ENCODE data around the gene PLA2G4B. TPM values are rescaled to one million over a fixed set of nuclear protein-coding genes. Genes with fewer than 3 reads are reported as not detected.

PLA2G4B gene
- total and polyA plus RNA-seq, 9 of the 15 experiments (the other 6 are each of a cell fraction or from before 2014, with no cell fraction given): 0.07 to 6.1 (median 2.8) TPM

DNA sequence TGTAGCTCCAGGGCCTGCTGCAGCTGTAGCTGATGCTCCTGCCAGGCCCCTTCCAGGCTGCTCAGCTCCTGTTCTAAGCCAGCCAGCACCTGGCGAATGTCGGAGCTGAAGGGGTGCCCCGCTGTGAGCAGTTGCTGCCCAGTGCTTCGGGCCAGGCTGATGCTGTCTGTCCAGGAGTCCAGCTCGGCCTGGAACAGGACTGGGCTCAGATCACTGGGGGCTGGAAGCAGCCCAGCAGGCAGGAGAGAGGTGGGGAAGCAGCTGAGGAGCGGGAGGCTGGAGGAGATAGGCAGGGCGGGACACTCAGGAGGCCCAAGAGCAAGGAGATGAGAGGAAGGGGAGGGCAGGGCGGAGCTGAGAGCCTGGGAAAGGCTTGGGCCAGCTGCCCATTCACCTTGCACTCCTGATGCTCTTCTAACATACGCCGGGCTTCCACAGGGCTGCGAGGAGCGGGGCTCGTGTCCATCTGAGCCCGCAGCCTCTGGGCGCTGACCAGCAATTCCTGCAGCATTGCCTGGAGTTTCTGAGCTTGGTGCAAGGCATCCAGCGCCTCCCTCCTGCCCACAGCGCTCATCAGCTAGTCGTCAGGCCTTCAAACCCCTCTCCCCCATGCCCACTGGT lies 23.2 kb downstream of the PLA2G4B start:
- ATAC-seq (peak; percentile 8; the same call in 2 of the 3 replicates), FAIRE-seq (no peak), DNase-seq (ENCODE audit: extremely low read depth in 1 of 4, low spot score in 3 of 4) (no peak)
- H3K27ac ChIP-seq (ENCODE audit: extremely low read depth, low read depth, low read length): no peak overlapping the region
- no peak overlapping the region for H2AFZ ChIP-seq (ENCODE audit: low read depth, low read length)
- peaks cover 0 to 46% of the 10 kb centered on the region in 2 experiments; a peak in 2 of 5 replicates for H3K4me1 ChIP-seq (replicated peaks in 1 of 2; ENCODE audit: control insufficient read depth in 2 of 2, insufficient read depth in 2 of 2, low read length in 2 of 2)
- no TSS peak for BruUV-seq (replicated peaks)
- H3K79me2 ChIP-seq (ENCODE audit: control insufficient read depth, insufficient read depth, low read length): no peaks in the 10 kb centered on the region
- ChIA-PET POLR2A (interaction anchor here (0.7 to 1.1 kb wide), 2 partner anchors 9 to 15 kb away, joined by 3 read pairs; no protein-coding TSS in a partner anchor), CTCF (ENCODE audit: low intra/inter-chr PET ratio) (interaction anchor here (0.6 kb wide), 1 partner anchor 200 kb away, joined by 3 read pairs; no protein-coding TSS in a partner anchor)
- peaks cover 13% of the 10 kb centered on the region for H4K20me1 ChIP-seq (replicated peaks; ENCODE audit: control insufficient read depth, insufficient read depth, low read length)
- in situ Hi-C loops (cut with MboI) (no loop called here), intact Hi-C loops (cut with micrococcal nuclease) (no loop called here)
- H3K9ac ChIP-seq (ENCODE audit: insufficient read depth in 1 of 2, low read depth in 2 of 2, low read length in 2 of 2): peak overlapping the region in 1 of 2 experiments; percentile 64; a peak in 2 of 4 replicates
- no peak for TF ChIP-seq NRF1 (conservative IDR thresholded peaks at IDR 0.05 in 1 of 2, IDR thresholded peaks at IDR 0.05 in 1 of 2)
- no peak for TF ChIP-seq MBD2 (IDR thresholded peaks at IDR 0.05; ENCODE audit: borderline replicate concordance, low read depth)
- TF ChIP-seq SAFB2 (IDR thresholded peaks at IDR 0.05; ENCODE audit: borderline replicate concordance, low read depth, low read length, severe bottlenecking): no peak
- TF ChIP-seq LEF1 (IDR thresholded peaks at IDR 0.05): no peak
- TF ChIP-seq PHF21A (IDR thresholded peaks at IDR 0.05; ENCODE audit: borderline replicate concordance, low read depth): no peak
- TF ChIP-seq, protein P1, sequence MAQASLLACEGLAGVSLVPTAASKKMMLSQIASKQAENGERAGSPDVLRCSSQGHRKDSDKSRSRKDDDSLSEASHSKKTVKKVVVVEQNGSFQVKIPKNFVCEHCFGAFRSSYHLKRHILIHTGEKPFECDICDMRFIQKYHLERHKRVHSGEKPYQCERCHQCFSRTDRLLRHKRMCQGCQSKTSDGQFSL (CRISPR knock-in tag; IDR thresholded peaks at IDR 0.05): no peak
- TF ChIP-seq, protein P1 (tag; IDR thresholded peaks at IDR 0.05): no peak
- TF ChIP-seq FUS (optimal IDR thresholded peaks at IDR 0.05; ENCODE audit: low read depth, low read length): no peak
- no peak for TF ChIP-seq ZNF175 (CRISPR knock-in tag; IDR thresholded peaks at IDR 0.05; ENCODE audit: low read depth)
- no peak for TF ChIP-seq JUN (IDR thresholded peaks at IDR 0.05; ENCODE audit: borderline replicate concordance, low read depth, low read length)
- no peak for TF ChIP-seq JUN (CRISPR knock-in tag; IDR thresholded peaks at IDR 0.05; ENCODE audit: borderline replicate concordance)
- no peak for TF ChIP-seq SREBF1 (IDR thresholded peaks at IDR 0.05; ENCODE audit: borderline replicate concordance, low read depth, low read length)
- TF ChIP-seq ZNF668 (CRISPR knock-in tag; IDR thresholded peaks at IDR 0.05): no peak
- no peak for TF ChIP-seq MAFF (IDR thresholded peaks at IDR 0.05; ENCODE audit: low read length)
- no peak for TF ChIP-seq ZNF644 (tag; IDR thresholded peaks at IDR 0.05; ENCODE audit: low read depth)
- TF ChIP-seq HDAC2 (IDR thresholded peaks at IDR 0.05): no peak
- TF ChIP-seq POLR2G (IDR thresholded peaks at IDR 0.05; ENCODE audit: low read depth, low read length): no peak
- no peak for TF ChIP-seq TCF3 (CRISPR knock-in tag; IDR thresholded peaks at IDR 0.05)
- no peak for TF ChIP-seq HSF4 (CRISPR knock-in tag; IDR thresholded peaks at IDR 0.05; ENCODE audit: borderline replicate concordance)
- no peak for TF ChIP-seq MTA2 (IDR thresholded peaks at IDR 0.05; ENCODE audit: low read depth)
- no peak for TF ChIP-seq ZNF121 (CRISPR knock-in tag; conservative IDR thresholded peaks at IDR 0.05)
- H3K4me2 ChIP-seq (ENCODE audit: insufficient read depth, low read length): no peak overlapping the region
- no peaks in the 10 kb centered on the region for H3K9me1 ChIP-seq (ENCODE audit: control insufficient read depth, insufficient read depth, low read length)
- H3K36me3 ChIP-seq (ENCODE audit: control insufficient read depth, insufficient read depth, low read length): no peaks in the 10 kb centered on the region
- 6% methylated on average over 14 of the region's 18 CpGs for WGBS (ENCODE audit: insufficient coverage, low coverage, missing lambda C conversion rate)
- no peak overlapping the region for H3K4me3 ChIP-seq
- peaks cover 52 to 92% of the 10 kb centered on the region in 2 experiments for H3K27me3 ChIP-seq (ENCODE audit: control insufficient read depth in 2 of 2, insufficient read depth in 2 of 2, low read length in 2 of 2)
- no peaks in the 10 kb centered on the region; the same call in 1 of the 2 replicates for H3K9me3 ChIP-seq (replicated peaks; ENCODE audit: control insufficient read depth, insufficient read depth, low read depth, low read length)

Data from K562 (cell line).